GM12878 (cell line): ENCODE data around the gene KCNA3. TPM values are rescaled to one million over a fixed set of nuclear protein-coding genes. Genes with fewer than 3 reads are reported as not detected.

Experiments
- ATAC-seq: fragments of 200-7000 bp; cut with Tn5 transposase; 3 replicates; pipeline ENCODE4 v1.9.1; 2020; ENCODE audit warnings: mild to moderate bottlenecking, moderate library complexity
- BruUV-seq: library from RNA; stranded (reverse); fragments of 400-500 nt; replicated peaks from 2 replicates; lab custom pipeline; 2021; lab: Mats Ljungman, UMichigan
- CTCF ChIA-PET: fragments of 300-600 bp; sonication (Branson Sonifier 250); formaldehyde crosslinking; extraction: SDS; loops from one replicate; lab custom pipeline; 2021; ENCODE audit warnings: inconsistent platforms; lab: Yijun Ruan, JAX
- POLR2A ChIA-PET: fragments of 350-600 bp; formaldehyde crosslinking; extraction: SDS; loops from one replicate; lab custom pipeline; 2021; ENCODE audit warnings: inconsistent platforms; lab: Charles Lee
- RAD21 ChIA-PET: fragments of 300-600 bp; sonication (Branson Sonifier 250); formaldehyde crosslinking; loops from one replicate; lab custom pipeline; 2023; ENCODE audit warnings: antibody characterized with exemption; ENCODE audit not compliant: unreplicated experiment; lab: Charles Lee
- SMC1A ChIA-PET: fragments of 300-600 bp; sonication (Branson Sonifier 250); formaldehyde crosslinking; loops from one replicate; lab custom pipeline; 2023; ENCODE audit not compliant: unreplicated experiment, uncharacterized antibody; lab: Charles Lee
- DNase-seq: peaks from one replicate; pipeline ENCODE4 v3.0.0-alpha.2; 2011; ENCODE audit warnings: low read depth, low spot score
- FAIRE-seq: peaks from 3 replicates; lab custom pipeline; 2011; peaks lifted over from hg19 to GRCh38; lab: Jason Lieb, UNC
- H2AFZ ChIP-seq: 2 replicates; pipeline ENCODE4 v1.6.0; 2011; ENCODE audit warnings: low read depth, low read length, control low read depth; ENCODE audit not compliant: control insufficient read depth
- H3K27ac ChIP-seq: 2 replicates; pipeline ENCODE4 v1.5.1; 2011; ENCODE audit warnings: control low read depth; ENCODE audit not compliant: control insufficient read depth, insufficient read depth
- H3K27me3 ChIP-seq, 2 experiments: replicated peaks in 1 of 2; 2 replicates each; pipeline versions ENCODE4 v1.6.0 to v1.6.1; 2011; ENCODE audit warnings: low read length in 1 of 2; ENCODE audit not compliant: control insufficient read depth in 2 of 2, insufficient read depth in 2 of 2
- H3K36me3 ChIP-seq, 2 experiments: 2 replicates each; pipeline ENCODE4 v1.5.1; 2011; ENCODE audit warnings: low read length in 1 of 2; ENCODE audit not compliant: control insufficient read depth in 2 of 2, insufficient read depth in 2 of 2
- H3K4me1 ChIP-seq: 2 replicates; pipeline ENCODE4 v1.6.1; 2011; ENCODE audit warnings: mild to moderate bottlenecking, low read length, moderate library complexity, mixed read lengths; ENCODE audit not compliant: control insufficient read depth, insufficient read depth
- H3K4me2 ChIP-seq: 2 replicates; pipeline ENCODE4 v1.6.0; 2011; ENCODE audit warnings: control low read depth; ENCODE audit not compliant: control insufficient read depth, insufficient read depth
- H3K4me3 ChIP-seq: fragments of 200-600 bp; sonication (generic); 2 replicates; pipeline ENCODE4 v1.5.1; 2016
- H3K79me2 ChIP-seq: 2 replicates; pipeline ENCODE4 v1.6.0; 2011; ENCODE audit warnings: low read length; ENCODE audit not compliant: control insufficient read depth, insufficient read depth
- H3K9ac ChIP-seq: 2 replicates; pipeline ENCODE4 v1.8.0; 2011; ENCODE audit warnings: low read length, control low read depth, mixed read lengths; ENCODE audit not compliant: control insufficient read depth, insufficient read depth
- H3K9me3 ChIP-seq: replicated peaks from 3 replicates; pipeline ENCODE4 v1.5.1; 2011; ENCODE audit warnings: mild to moderate bottlenecking, low read length; ENCODE audit not compliant: control insufficient read depth, insufficient read depth
- H4K20me1 ChIP-seq: 2 replicates; pipeline ENCODE4 v1.6.0; 2011; ENCODE audit not compliant: control insufficient read depth, insufficient read depth
- CEBPZ ChIP-seq: fragments of 150-350 bp; IDR thresholded peaks from 2 replicates; pipeline ENCODE4 v1.6.1; 2016; ENCODE audit warnings: low read depth, low read length
- RUNX3 ChIP-seq: IDR thresholded peaks from 2 replicates; pipeline ENCODE4 v1.6.1; 2012; ENCODE audit warnings: low read length, inconsistent platforms
- WGBS: methylation state at CpG from one replicate; pipeline ENCODE4 v1.1.6; 2016; ENCODE audit warnings: low lambda C conversion rate; ENCODE audit not compliant: insufficient replicate concordance, insufficient coverage; ENCODE audit errors: missing lambda C conversion rate; 5-methylcytosine and 5-hydroxymethylcytosine counted together
- in situ Hi-C: fragments of 300-500 bp; cut with MboI; formaldehyde crosslinking; loops from 9 replicates; pipeline ENCODE4 v1.14.3; 2018; ENCODE audit warnings: mixed read lengths
- intact Hi-C: fragments of 100-400 bp; cut with micrococcal nuclease; formaldehyde crosslinking; loops from one replicate; pipeline ENCODE4 v1.14.2; 2022; ENCODE audit not compliant: unreplicated experiment
- polyA plus RNA-seq, 11 experiments: library from polyadenylated mRNA; depleted of rRNA in 4 of 11; unstranded in 6 of 11; stranded (reverse) in 5 of 11; fragments of >200 nt; fragmentation: Nextera tagmentation in 4 of 11; fragmentation: Illumina TruSeq in 1 of 11; extraction: Ambion mirVana in 4 of 11; extraction: Trizol in 1 of 11; gene quantifications; 1 replicate in 1 of 11; 2 replicates in 10 of 11; pipeline versions ENCODE4 v1.2.1 to v1.2.3, GENCODE V29; 2011 to 2016; ENCODE audit warnings: inconsistent platforms in 2 of 11, missing spikeins in 2 of 11, low read depth in 1 of 11
- total RNA-seq, 4 experiments: library from RNA; depleted of rRNA in 3 of 4; stranded (reverse); fragments of >200 nt in 3 of 4; fragmentation: Illumina TruSeq in 1 of 4; extraction: Trizol in 1 of 4; gene quantifications; 2 replicates each; pipeline versions ENCODE4 v1.2.1 to v1.2.3, GENCODE V29; 2013 to 2021

Gene KCNA3
- total and polyA plus RNA-seq, 10 of the 15 experiments (the other 5 are each of a cell fraction or from before 2014, with no cell fraction given): 0.10 to 3.3 (median 1.7) TPM

GRCh38 chr1:110668549-110668948 is 6.2 kb downstream of the KCNA3 start:
- intact Hi-C loops (no loop called here), in situ Hi-C loops (no loop called here)
- no peak overlapping the region for H3K27ac ChIP-seq
- CTCF ChIA-PET: interaction anchor here (0.8 to 2.1 kb wide), 3 partner anchors 32 to 99 kb away, joined by 3 to 8 read pairs (median 4); no protein-coding TSS in a partner anchor
- H2AFZ ChIP-seq: no peak overlapping the region
- no peaks in the 10 kb centered on the region for H3K36me3 ChIP-seq
- POLR2A ChIA-PET: no interaction called here
- no peak overlapping the region for H3K4me2 ChIP-seq
- peaks cover 20% of the 10 kb centered on the region for H3K4me1 ChIP-seq
- ATAC-seq: no peak
- peaks cover 6% of the 10 kb centered on the region for H3K79me2 ChIP-seq
- no peaks in the 10 kb centered on the region for H4K20me1 ChIP-seq
- DNase-seq: no peak
- H3K27me3 ChIP-seq: no peaks in the 10 kb centered on the region; a peak in 1 of 4 replicates
- no peaks in the 10 kb centered on the region; the same call in 2 of the 3 replicates for H3K9me3 ChIP-seq
- no TSS peak for BruUV-seq
- RAD21 ChIA-PET: interaction anchor here (0.9 to 1.6 kb wide), 3 partner anchors 33 to 99 kb away, joined by 3 to 10 read pairs (median 3); no protein-coding TSS in a partner anchor
- WGBS: 33% methylated on average over 4 of the region's 4 CpGs
- TF ChIP-seq RUNX3 (peak; percentile 51; the same call in 1 of the 2 replicates), CEBPZ (no peak)
- FAIRE-seq: no peak
- SMC1A ChIA-PET: interaction anchor here (0.6 to 1.9 kb wide), 5 partner anchors 9 to 209 kb away, joined by 3 to 9 read pairs (median 3); no protein-coding TSS in a partner anchor
- no peak overlapping the region for H3K4me3 ChIP-seq
- H3K9ac ChIP-seq: no peak overlapping the region
